GM19324 (cell line): ENCODE data around the gene NCAN.

Experiments
- ATAC-seq: cut with Tn5 transposase; IDR thresholded peaks from one replicate; pipeline ENCODE4 v1.9.1; 2021; ENCODE audit warnings: mild to moderate bottlenecking, moderate library complexity; ENCODE audit not compliant: unreplicated experiment, low FRiP score

Gene NCAN

DNA sequence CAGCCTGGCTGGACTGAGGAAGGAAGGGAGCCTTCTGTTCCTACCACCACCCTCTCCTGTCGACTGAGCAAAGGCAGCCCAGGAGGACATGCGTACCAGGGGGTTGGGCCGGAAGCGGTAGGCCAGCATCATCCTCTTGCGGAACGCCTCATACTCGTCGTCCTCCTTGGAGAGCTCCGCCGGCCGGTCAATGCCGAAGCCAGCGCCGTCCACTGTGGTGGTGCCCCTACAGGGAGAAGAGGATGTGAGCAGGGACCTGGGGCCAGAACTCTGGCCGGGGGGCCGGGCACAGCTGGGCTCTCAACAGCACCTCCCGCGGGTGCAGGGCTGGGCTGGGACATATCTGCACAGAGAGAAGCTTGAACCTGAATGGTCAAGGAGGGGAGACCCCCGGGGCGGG is 65.1 kb downstream of the NCAN start:
- ATAC-seq, result no peak

DNA sequence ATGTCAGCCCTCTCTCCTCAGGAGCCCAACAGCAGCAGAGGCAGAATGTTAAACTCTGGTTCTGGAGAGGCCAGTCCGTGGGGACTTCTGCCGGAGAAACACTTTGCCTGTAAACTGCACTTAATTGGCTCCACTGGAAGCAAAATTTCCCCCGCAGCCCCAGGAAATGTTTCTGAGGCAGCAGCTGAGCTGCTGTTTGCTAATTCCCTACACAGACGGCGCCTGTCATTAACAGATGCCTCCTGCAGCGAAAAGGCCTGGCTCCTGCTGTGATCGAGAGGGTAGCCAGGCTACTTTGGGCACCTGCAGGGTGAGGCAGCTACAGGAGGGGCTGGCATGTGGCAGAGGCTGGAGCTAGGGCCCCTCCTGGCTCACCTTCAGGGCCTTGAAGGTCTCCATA is 66.6 kb downstream of the NCAN start:
- ATAC-seq, result no peak

DNA sequence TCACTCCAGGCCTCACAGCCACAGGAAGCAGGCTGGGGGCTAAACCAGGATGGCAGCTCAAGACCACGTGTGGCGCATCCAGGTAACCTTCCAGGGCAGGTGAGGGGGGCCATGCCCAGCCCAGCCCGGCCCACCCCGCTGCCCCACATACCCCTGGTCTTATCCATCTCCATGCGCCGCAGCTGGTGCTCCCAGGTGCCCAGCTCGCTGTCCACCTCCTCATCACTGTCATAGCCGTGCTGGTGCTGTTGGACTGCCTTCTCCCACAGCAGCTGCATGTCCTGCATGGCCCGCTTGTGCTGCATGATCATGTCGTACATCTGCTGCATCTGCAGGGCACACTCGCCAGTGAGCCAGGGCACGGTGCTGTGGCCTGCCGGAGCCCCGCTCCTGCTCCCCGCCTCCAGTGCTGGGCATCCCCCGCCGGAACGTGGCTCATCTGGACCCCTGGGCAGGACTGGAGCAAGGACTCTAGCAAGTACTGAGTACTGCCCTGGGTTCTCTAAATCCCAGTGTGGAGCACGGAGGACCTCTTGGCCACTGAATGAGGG is 67.4 kb downstream of the NCAN start:
- no peak for ATAC-seq

DNA sequence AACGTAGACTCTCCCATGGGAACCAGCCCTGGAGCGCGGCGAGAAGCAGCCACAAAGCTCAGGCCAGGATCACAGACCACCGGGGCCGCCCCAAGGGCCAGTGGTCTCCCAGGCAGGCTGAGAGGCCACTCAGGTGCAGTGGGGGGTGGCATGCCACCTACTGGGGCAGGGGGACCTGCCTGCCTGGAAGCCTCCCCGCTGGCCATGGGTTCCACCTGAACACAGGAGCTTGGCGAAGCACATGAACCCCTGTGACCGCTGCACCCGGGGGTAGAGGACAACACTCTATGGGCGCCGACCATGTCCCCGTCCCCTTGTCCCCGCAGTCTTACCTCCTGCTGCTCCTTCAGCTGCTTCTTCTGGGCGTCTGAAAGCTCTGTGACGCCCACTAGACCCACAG is 68.1 kb downstream of the NCAN start:
- no peak for ATAC-seq

DNA sequence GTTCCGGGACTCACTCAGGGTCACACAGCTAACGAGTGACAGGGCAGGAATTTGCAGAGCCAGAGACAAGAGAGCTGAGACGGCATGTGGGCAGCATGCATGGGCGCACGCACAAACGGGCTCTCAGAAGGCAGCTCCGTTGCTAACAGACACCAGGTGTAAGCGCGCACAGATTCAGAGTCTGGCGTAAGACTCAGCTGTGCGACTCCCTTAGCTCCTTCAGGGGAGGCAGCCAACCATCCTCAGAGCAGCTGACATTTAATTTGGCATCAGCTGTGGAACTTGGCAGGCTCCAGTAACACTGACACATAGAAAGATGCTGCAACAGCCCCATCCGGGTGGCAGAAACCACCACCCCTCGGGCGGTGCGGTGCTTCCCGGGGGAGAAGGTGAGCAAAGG is 68.8 kb downstream of the NCAN start:
- ATAC-seq, result no peak

DNA sequence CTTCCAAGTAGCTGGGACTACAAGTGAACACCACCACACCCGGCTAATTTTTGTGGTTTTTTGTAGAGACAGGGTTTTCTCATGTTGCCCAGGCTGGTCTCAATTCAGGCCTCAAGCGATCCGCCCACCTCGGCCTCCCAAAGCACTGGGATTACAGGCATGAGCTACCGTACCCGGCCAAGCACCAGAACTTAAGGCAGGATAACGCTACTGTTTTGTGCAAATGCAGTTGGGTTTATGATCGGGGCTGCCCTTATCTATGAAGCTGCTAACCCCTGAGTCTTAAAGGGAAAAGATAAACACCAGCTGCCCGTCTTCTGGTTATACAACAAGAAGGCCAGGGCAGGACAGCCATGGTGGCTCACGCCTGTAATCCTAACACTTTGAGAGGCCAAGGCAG is 73.9 kb downstream of the NCAN start:
- ATAC-seq, result no peak

DNA sequence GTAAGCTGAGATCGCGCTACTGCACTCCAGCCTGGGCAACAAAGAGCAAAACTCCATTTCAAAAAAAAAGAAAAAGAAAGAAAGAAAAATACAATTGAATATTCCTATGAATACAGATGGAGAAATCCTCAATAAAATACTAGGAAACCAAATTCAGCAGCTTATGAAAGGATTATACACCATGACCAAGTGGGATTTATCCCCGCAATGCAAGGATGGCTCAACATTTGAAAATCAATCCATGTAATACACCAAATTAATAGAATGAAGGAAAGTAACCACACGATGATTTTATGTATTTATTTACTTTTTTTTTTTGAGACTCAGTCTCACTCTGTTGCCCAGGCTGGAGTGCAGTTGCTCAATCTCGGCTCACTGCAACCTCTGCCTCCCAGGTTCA is 80.8 kb downstream of the NCAN start:
- no peak for ATAC-seq

DNA sequence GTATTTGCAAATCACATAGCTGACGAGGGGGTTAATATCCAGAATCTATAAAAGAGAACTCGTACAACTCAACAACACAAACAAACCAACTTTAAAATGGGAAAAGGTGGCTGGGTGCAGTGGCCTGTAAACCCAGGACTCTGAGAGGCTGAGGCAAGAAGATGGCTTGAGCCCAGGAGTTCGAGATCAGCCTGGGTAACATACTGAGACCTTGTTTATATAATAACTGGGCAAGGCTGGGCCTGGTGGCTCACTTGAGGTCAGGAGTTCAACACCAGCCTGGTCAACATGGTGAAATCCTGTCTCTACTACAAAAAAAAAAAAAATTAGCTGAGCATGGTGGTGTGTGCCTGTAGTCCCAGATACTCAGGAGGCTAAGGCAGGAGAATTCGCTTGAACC is 83.2 kb downstream of the NCAN start:
- no peak for ATAC-seq

DNA sequence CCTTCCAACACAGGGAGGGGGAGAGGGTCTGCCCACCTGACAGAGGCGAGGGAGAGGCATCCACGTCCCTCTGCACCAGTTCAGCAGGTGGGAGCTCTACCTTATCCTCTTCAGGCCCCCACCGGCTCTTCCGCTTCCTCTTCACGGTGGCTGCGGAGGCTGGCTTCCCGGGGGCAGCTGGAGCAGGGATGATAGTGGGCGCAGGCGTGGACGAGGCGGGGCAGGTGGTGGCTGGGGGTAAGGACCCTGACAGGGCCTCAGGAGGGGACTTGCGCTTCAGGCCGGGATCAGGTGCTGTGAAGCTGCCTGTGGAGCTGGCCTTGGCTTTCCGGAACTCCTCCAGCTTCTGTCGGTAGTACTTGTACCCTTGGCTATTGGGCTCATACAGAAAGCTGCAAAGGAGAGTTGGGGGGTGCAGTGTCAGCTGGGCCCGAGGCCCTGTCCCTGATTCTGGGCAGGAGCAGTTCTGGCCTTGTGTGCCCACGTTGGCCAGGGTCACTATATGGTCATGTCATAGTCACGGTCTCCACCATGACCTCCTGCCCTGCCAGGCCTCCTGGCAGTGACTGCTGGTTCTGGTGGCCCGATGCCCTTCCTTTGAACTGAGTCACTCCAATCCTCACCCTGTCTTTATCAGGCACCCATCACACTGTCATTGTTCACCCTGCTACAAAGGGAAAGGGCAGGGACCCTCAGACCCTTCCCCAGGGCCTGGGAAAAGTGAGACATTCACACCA is 85.4 kb downstream of the NCAN start:
- no peak for ATAC-seq

DNA sequence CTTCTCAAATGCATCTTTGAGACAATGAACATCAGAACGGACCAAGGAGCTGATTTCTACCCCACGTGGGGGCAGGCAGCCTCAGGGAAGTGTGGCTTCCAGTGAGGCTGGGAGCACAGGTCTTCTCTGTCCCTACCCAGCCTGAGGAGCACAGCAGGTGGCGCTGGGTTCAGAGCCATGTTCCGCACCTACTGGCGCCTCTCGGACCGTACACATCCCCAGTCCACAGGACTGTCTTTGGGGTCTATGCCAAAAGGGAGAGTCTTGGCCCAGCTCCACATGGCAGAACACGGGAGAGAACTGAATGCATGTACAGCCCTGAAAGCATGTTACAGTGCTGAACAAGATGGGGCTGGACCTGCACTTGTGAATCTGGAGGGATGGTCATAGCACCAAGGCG is 86.0 kb downstream of the NCAN start:
- ATAC-seq, result no peak

DNA sequence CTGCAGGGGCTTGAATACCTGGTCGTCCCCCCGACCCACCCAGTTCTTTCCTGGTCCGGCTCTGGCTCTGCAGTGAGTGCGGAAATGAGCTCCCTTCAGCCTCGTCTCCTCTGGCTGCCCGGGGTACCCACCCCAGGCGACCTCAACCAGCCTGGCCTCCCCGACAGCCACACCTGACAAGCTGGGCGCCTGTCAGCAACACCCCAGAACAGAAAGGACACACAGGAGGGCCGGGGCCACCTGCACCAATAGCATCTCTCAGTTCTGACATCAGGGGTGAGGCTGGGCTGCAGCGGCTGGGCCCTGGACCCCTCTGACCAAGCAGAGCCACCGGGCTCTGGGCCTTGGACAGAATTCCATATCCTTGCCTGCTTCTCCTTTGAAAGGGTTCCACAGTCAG is 88.9 kb downstream of the NCAN start:
- no peak for ATAC-seq
